H1 (cell line): ENCODE measurements around the gene PLEKHM3. TPM values are rescaled to one million over a fixed set of nuclear protein-coding genes. Genes with fewer than 3 reads are reported as not detected.

ENCODE experiments used
- CBX8 ChIP-seq: fragments of 300-800, 300-1000 bp; sonication (generic); IDR thresholded peaks from 2 replicates; pipeline ENCODE4 v1.7.1; 2016; ENCODE audit warnings: low read depth, low read length, borderline replicate concordance
- FOSL1 ChIP-seq: IDR thresholded peaks from 2 replicates; pipeline ENCODE4 v1.6.1; 2011; ENCODE audit warnings: mild to moderate bottlenecking, low read depth, low read length, moderate library complexity; ENCODE audit not compliant: insufficient read depth
- RXRA ChIP-seq: IDR thresholded peaks from 2 replicates; pipeline ENCODE4 v1.6.1; 2011; ENCODE audit warnings: low read depth, mild to moderate bottlenecking, low read length, moderate library complexity; ENCODE audit not compliant: insufficient read depth
- polyA plus RNA-seq, 7 experiments: library from polyadenylated mRNA; depleted of rRNA in 3 of 7; stranded (reverse) in 5 of 7; unstranded in 2 of 7; fragments of >200 nt in 5 of 7; fragments of 200-250 nt in 2 of 7; gene quantifications; 1 replicate in 5 of 7; 2 replicates in 1 of 7; 4 replicates in 1 of 7; pipeline versions ENCODE4 v1.2.1 to v1.2.3, GENCODE V29; 2011 to 2013; ENCODE audit warnings: missing spikeins in 2 of 7, mixed read lengths in 2 of 7
- total RNA-seq: library from RNA; stranded (reverse); fragmentation: NEBNext Ultra II Directional; extraction: Animal tissue kit (Norgen Biotek cat#: 25700); gene quantifications from 2 replicates; pipeline ENCODE4 v1.2.1, GENCODE V29; 2021

PLEKHM3 gene
- total and polyA plus RNA-seq, 2 of the 8 experiments (the other 6 are each of a cell fraction or from before 2014, with no cell fraction given), result 2.3 to 5.8 TPM

- no peak for TF ChIP-seq CBX8
- no peak for TF ChIP-seq RXRA
- no peak for TF ChIP-seq FOSL1
- TF ChIP-seq, all 59 proteins: peak for 0
Observed at GRCh38 chr2:208010506-208010905, 14.8 kb downstream of the PLEKHM3 start (continued).
